ENCODE results near the gene NPAS3. TPM values are rescaled to one million over a fixed set of nuclear protein-coding genes. Genes with fewer than 3 reads are reported as not detected.

Gene NPAS3
- total RNA-seq, 2 experiments from 2014 or later = not detected

DNA sequence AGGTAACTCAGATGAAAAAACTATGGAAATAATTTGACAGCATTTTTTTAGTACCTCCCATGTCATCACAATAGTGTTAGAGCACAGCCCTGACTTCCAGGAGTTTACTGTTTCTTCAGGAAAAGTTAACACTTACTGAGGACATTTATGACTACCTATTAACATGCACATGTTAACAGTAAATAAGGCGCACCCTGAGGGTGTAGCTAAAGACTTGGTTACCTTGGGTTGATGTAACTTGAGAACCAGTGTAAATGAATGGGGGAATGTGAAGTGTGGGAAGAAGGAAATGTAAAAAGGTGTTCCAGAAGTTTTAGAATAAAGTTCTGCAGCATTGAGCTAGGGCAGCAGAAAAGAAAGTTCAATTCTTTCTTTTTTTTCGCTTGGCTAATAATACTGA, 646.0 kb downstream of the NPAS3 start:
- H3K36me3 Mint-ChIP-seq (ENCODE audit: low read depth) = no peaks in the 10 kb centered on the region
- H3K27ac Mint-ChIP-seq = no peak overlapping the region
- intact Hi-C loops (cut with micrococcal nuclease) = no loop called here
- no peaks in the 10 kb centered on the region for H3K27me3 Mint-ChIP-seq
- DNase-seq = no peak
- ChIA-PET CTCF (no interaction called here), POLR2A (no interaction called here)
- H3K4me1 Mint-ChIP-seq (ENCODE audit: low read depth) = no peaks in the 10 kb centered on the region
- no peak overlapping the region for H3K4me3 Mint-ChIP-seq
- no peaks in the 10 kb centered on the region for H3K9me3 Mint-ChIP-seq
- ATAC-seq = no peak
- TF ChIP-seq CTCF (IDR thresholded peaks at IDR 0.05) = no peak

- ATAC-seq (no peak), DNase-seq (no peak)
- Mint-ChIP-seq H3K4me3 (no peak overlapping the region), H3K27me3 (no peaks in the 10 kb centered on the region), H3K4me1 (ENCODE audit: low read depth) (no peaks in the 10 kb centered on the region), H3K36me3 (ENCODE audit: low read depth) (no peaks in the 10 kb centered on the region), H3K27ac (no peak overlapping the region), H3K9me3 (no peaks in the 10 kb centered on the region)
- ChIA-PET CTCF (no interaction called here), POLR2A (interaction anchor here (0.7 kb wide), 1 partner anchor 24 kb away, joined by 3 read pairs; no protein-coding TSS in a partner anchor)
- TF ChIP-seq CTCF (IDR thresholded peaks at IDR 0.05) = no peak
- intact Hi-C loops (cut with micrococcal nuclease) = no loop called here
Measured at GRCh38 chr14:33586806-33587205, 648.1 kb downstream of the NPAS3 start.

DNA sequence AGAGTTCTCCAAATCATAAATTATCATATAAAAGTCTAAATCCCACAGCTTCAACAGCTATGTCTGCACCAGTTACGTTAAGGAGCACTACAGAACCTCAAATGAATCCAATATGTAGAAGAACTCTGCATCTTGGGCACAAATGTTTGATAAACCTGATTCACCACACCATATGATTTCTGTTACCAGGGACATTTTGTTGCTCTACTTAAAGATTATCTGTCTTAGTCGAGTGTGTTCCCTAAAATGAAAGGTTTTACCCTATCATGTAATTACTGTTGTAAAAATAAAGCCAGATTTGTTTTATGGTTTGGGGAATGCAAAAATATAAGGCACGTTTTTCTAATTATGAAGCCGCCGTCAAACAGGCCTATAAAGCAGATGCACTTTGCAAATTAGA, 649.1 kb downstream of the NPAS3 start:
- H3K9me3 Mint-ChIP-seq = no peaks in the 10 kb centered on the region
- no peaks in the 10 kb centered on the region for H3K4me1 Mint-ChIP-seq (ENCODE audit: low read depth)
- CTCF ChIA-PET = no interaction called here
- H3K36me3 Mint-ChIP-seq (ENCODE audit: low read depth) = no peaks in the 10 kb centered on the region
- no peak for TF ChIP-seq CTCF (IDR thresholded peaks at IDR 0.05)
- DNase-seq (no peak), ATAC-seq (no peak)
- intact Hi-C loops (cut with micrococcal nuclease) = no loop called here
- H3K27me3 Mint-ChIP-seq = no peaks in the 10 kb centered on the region
- H3K4me3 Mint-ChIP-seq = no peak overlapping the region
- no peak overlapping the region for H3K27ac Mint-ChIP-seq
- POLR2A ChIA-PET = no interaction called here

- Mint-ChIP-seq H3K4me3 (no peak overlapping the region), H3K27ac (no peak overlapping the region), H3K27me3 (no peaks in the 10 kb centered on the region)
Measured at GRCh38 chr14:33588771-33589170, 650.1 kb downstream of the NPAS3 start.

DNA sequence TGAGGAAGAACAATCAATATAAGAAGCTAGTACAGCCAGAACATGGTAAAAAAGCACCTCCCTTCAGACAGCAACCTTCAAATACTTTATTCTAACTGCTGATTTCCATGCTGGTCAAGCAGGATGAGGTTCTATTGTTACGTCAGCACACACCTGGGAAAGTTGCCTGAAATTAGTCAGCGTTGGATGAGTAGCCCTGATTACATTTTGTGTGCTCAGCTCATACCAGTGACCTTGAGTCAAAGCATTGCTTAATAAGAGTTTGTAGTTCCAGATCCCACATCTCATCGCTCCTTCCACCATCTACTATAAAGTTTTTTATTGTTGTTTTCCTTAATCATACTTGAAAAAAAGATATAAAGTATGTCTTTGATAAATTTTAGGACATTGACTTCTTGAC, 650.7 kb downstream of the NPAS3 start:
- Mint-ChIP-seq H3K27ac (no peak overlapping the region), H3K36me3 (ENCODE audit: low read depth) (no peaks in the 10 kb centered on the region), H3K4me3 (no peak overlapping the region), H3K4me1 (ENCODE audit: low read depth) (no peaks in the 10 kb centered on the region), H3K27me3 (no peaks in the 10 kb centered on the region), H3K9me3 (no peaks in the 10 kb centered on the region)
- POLR2A ChIA-PET = interaction anchor here (0.8 kb wide), 1 partner anchor 21 kb away, joined by 3 read pairs; no protein-coding TSS in a partner anchor
- DNase-seq (no peak), ATAC-seq (no peak)
- intact Hi-C loops (cut with micrococcal nuclease) = no loop called here
- no peak for TF ChIP-seq CTCF (IDR thresholded peaks at IDR 0.05)
- CTCF ChIA-PET = no interaction called here

More at GRCh38 chr14:33588771-33589170, 650.1 kb downstream of the NPAS3 start:
- ChIA-PET CTCF (no interaction called here), POLR2A (interaction anchor here (0.8 kb wide), 1 partner anchor 21 kb away, joined by 3 read pairs; no protein-coding TSS in a partner anchor)
- Mint-ChIP-seq H3K9me3 (no peaks in the 10 kb centered on the region), H3K4me1 (ENCODE audit: low read depth) (no peaks in the 10 kb centered on the region), H3K36me3 (ENCODE audit: low read depth) (no peaks in the 10 kb centered on the region)
- intact Hi-C loops (cut with micrococcal nuclease) = no loop called here
- TF ChIP-seq CTCF (IDR thresholded peaks at IDR 0.05) = no peak
- ATAC-seq (no peak), DNase-seq (no peak)

All from activated CD8-positive, alpha-beta T cell treated with anti-CD3 and anti-CD28 coated beads for 36 hours (primary cell).